Nephron (organoid): ENCODE data around the gene TATDN3.
"Not testable (repeated sequence)": the region's sequence is repeated elsewhere in the genome, so short reads cannot be mapped to it uniquely, and the experiment has no call there.

Source experiments
- H3K27ac Mint-ChIP-seq, 3 experiments: 2 replicates each; pipeline ENCODE4 v1.8.0; 2020; ENCODE audit warnings: mixed read lengths in 3 of 3, mild to moderate bottlenecking in 2 of 3, moderate library complexity in 1 of 3
- H3K27me3 Mint-ChIP-seq: 2 replicates; pipeline ENCODE4 v1.8.0; 2021; ENCODE audit warnings: low read depth, mild to moderate bottlenecking, moderate library complexity, mixed read lengths
- H3K36me3 Mint-ChIP-seq: 2 replicates; pipeline ENCODE4 v1.8.0; 2020; ENCODE audit warnings: low read depth, mixed read lengths
- H3K4me1 Mint-ChIP-seq: 2 replicates; pipeline ENCODE4 v1.8.0; 2020; ENCODE audit warnings: mixed read lengths
- H3K4me3 Mint-ChIP-seq, 3 experiments: 2 replicates each; pipeline ENCODE4 v1.8.0; 2020; ENCODE audit warnings: mild to moderate bottlenecking in 3 of 3, mixed read lengths in 3 of 3, moderate library complexity in 2 of 3
- H3K9me3 Mint-ChIP-seq: 2 replicates; pipeline ENCODE4 v1.8.0; 2020; ENCODE audit warnings: mixed read lengths
- TF ChIP-seq, protein P1 (sequence below), 3 experiments: fragments of 200-600 bp; sonication (generic); IDR thresholded peaks; one replicate each; pipeline ENCODE4 v1.5.0; 2021; ENCODE audit warnings: antibody characterized with exemption in 3 of 3; ENCODE audit not compliant: unreplicated experiment in 3 of 3

TATDN3 gene

DNA sequence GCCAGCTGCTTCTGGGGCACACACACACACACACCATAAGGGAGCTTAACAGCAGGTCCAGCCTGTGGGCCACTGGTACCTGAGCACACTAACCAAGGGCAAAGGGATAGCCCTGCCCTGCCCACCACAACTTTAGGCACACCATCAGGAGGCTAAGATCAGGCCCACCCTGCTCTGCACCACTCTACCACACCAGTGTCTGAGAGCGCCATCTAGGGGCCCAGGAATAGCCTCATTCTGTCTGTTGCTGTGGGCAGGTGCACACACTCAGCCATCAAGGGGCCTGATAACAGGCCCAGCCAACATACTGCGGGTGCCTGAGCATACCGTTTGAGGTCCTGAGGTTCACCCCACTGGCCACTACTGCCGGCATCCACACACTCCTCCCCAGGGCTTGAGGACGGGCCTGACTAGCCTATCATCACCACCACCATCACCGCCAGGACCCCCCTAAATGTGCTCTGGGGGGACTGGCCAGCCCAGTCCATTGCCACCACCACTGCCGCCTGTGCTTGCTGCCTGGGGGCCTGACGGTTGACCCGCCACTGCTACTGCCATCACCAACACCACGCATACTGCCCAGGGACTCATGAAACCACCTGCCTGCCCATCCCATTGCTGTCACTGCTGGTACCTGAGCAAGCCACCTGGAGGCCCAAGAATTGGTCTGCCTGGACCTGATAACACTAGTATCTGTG, 31.4 kb upstream of the TATDN3 start:
- H3K4me3 Mint-ChIP-seq: no peak overlapping the region
- no peaks in the 10 kb centered on the region for H3K4me1 Mint-ChIP-seq
- H3K36me3 Mint-ChIP-seq: peaks cover 49% of the 10 kb centered on the region
- no peaks in the 10 kb centered on the region for H3K27me3 Mint-ChIP-seq
- TF ChIP-seq, protein P1, sequence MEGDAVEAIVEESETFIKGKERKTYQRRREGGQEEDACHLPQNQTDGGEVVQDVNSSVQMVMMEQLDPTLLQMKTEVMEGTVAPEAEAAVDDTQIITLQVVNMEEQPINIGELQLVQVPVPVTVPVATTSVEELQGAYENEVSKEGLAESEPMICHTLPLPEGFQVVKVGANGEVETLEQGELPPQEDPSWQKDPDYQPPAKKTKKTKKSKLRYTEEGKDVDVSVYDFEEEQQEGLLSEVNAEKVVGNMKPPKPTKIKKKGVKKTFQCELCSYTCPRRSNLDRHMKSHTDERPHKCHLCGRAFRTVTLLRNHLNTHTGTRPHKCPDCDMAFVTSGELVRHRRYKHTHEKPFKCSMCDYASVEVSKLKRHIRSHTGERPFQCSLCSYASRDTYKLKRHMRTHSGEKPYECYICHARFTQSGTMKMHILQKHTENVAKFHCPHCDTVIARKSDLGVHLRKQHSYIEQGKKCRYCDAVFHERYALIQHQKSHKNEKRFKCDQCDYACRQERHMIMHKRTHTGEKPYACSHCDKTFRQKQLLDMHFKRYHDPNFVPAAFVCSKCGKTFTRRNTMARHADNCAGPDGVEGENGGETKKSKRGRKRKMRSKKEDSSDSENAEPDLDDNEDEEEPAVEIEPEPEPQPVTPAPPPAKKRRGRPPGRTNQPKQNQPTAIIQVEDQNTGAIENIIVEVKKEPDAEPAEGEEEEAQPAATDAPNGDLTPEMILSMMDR (IDR thresholded peaks at IDR 0.05; ENCODE audit: unreplicated experiment in 3 of 3): no peak
- H3K27ac Mint-ChIP-seq: no peak overlapping the region
- H3K9me3 Mint-ChIP-seq: peaks cover 8% of the 10 kb centered on the region

DNA sequence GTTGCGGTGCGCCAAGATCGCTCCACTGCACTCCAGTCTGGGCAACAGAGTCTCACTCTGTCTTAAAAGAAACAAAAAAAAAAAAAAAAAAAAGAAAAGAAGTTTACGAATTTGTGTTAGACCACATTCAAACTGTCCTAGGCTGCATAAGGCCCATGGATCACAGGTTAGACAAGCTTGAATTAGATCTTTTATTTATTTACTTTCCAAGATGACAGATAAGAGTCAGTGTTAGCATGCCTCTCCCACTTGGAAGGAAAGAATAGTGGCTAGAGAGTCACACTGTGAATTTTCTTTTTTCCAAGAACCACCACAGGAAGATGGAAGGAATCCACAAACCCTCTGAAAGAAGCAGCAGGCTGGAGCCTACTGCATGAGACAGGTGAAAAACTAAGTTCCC, 29.5 kb upstream of the TATDN3 start:
- peaks cover 61% of the 10 kb centered on the region for H3K36me3 Mint-ChIP-seq

DNA sequence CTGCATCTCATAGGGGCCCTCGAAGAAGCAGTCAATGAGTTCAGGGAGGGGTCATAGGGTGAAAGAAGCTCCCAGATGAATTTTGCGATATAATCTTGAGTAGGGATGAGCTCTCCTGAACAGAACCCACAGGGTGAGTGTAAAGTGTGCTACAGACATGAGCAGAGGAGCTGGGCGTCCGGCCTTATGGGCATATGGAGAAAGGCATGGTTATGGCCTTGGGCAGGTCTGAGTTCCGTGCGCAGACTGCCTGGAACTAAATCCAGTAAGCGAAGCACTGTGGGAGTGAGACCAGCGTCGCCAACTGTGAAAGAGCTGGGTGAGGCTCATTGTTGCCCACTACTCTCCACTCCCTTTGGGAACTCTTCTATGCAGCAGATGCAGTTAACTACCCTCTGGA, 28.9 kb upstream of the TATDN3 start:
- Mint-ChIP-seq H3K27me3 (no peaks in the 10 kb centered on the region), H3K9me3 (peaks cover 29% of the 10 kb centered on the region), H3K4me3 (no peak overlapping the region), H3K4me1 (no peaks in the 10 kb centered on the region), H3K27ac (no peak overlapping the region), H3K36me3 (peaks cover 67% of the 10 kb centered on the region)
- TF ChIP-seq, protein P1 (IDR thresholded peaks at IDR 0.05; ENCODE audit: unreplicated experiment in 3 of 3): no peak

More for the DNA sequence above, 29.5 kb upstream of the TATDN3 start:
- H3K4me1 Mint-ChIP-seq: no peaks in the 10 kb centered on the region
- H3K4me3 Mint-ChIP-seq: no peak overlapping the region
- no peaks in the 10 kb centered on the region for H3K27me3 Mint-ChIP-seq
- no peak overlapping the region for H3K27ac Mint-ChIP-seq
- TF ChIP-seq, protein P1 (IDR thresholded peaks at IDR 0.05; ENCODE audit: unreplicated experiment in 3 of 3): no peak
- peaks cover 22% of the 10 kb centered on the region for H3K9me3 Mint-ChIP-seq

DNA sequence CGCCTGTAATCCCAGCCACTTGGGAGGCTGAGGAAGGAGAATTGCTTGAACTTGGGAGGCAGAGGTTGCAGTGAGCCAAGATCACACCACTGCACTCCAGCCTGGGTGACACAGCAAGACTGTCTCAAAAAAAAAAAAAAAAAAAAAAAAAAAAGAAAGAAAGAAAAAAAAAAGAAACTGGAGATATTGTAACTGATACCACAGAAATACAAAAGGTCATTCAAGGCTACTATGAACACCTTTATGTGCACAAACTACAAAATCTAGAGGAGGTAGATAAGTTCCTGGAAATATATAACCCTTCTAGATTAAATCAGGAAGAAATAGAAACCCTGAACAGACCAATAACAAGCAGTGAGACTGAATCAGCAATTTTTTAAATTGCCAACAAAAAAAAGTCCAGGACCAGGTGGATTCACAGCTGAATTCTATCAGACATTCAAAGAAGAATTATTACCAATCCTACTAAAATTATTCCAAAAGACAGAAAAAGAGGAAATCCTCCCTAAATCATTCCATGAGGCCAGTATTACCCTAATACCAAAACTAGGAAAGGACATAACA, 26.9 kb upstream of the TATDN3 start:
- not testable (repeated sequence) for H3K4me3 Mint-ChIP-seq, H3K27ac Mint-ChIP-seq, H3K4me1 Mint-ChIP-seq, H3K27me3 Mint-ChIP-seq
- peaks cover 46% of the 10 kb centered on the region for H3K9me3 Mint-ChIP-seq
- H3K36me3 Mint-ChIP-seq: peaks cover 83% of the 10 kb centered on the region

DNA sequence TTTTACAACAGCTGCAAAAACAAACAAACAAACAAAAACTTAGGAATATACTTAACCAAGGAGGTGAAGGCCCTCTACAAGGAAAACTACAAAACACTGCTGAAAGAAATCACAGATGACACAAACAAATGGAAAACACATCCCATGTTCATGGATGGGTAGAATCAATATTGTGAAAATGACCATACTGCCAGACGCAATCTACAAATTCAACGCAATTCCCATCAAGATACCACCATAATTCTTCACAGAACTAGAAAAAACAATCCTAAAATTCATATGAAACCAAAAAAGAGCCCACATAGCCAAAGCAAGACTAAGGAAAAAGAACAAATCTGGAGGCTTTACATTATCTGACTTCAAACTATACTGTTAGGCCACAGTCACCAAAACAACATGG, 24.9 kb upstream of the TATDN3 start:
- H3K4me1 Mint-ChIP-seq, H3K27me3 Mint-ChIP-seq, H3K27ac Mint-ChIP-seq, H3K4me3 Mint-ChIP-seq: not testable (repeated sequence)
- Mint-ChIP-seq H3K9me3 (peaks cover 58% of the 10 kb centered on the region), H3K36me3 (peaks cover 93% of the 10 kb centered on the region)

DNA sequence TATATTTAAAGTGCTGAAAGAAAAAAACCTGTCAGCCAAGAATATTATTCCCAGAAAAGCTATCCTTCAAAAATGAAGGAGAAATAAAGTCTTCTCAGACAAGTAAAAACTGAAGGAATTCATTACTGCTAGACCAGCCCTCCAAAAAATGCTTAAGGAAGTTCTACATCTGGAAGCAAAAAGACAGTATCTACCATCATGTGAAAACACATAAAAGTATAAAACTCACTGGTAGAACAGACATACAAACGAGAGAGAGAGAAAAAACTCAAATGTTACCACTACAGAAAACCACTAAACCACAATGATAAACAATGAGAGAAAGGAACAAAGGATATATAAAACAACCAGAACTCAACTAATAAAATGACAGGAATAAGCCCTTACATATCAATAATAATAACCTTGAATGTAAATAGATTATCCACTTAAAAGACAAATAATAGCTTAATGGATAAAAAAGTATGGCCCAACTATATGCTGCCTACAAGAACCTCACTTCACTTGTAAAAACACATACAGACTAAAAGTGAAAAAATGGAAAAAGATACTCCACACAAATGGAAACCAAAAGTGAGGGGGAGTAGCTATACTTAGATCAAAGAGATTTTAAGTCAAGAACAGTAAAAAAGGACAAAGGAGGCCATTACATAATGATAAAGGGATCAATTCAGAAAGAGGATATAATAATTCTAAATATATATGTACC, 22.1 kb upstream of the TATDN3 start:
- Mint-ChIP-seq H3K27me3 (no peaks in the 10 kb centered on the region), H3K4me3 (no peak overlapping the region), H3K27ac (no peak overlapping the region), H3K4me1 (no peaks in the 10 kb centered on the region), H3K9me3 (peaks cover 61% of the 10 kb centered on the region), H3K36me3 (peaks cover 96% of the 10 kb centered on the region)
- TF ChIP-seq, protein P1 (IDR thresholded peaks at IDR 0.05; ENCODE audit: unreplicated experiment in 3 of 3): no peak
